K562 (cell line): Measurements from ENCODE around the gene INSR. TPM values are rescaled to one million over a fixed set of nuclear protein-coding genes. Genes with fewer than 3 reads are reported as not detected.

Source experiments
- ATAC-seq: fragments of 200-7000 bp; cut with Tn5 transposase; 3 replicates; pipeline ENCODE4 v1.9.1; 2020; ENCODE audit warnings: moderate library complexity
- BruUV-seq: library from RNA; stranded (reverse); fragments of 400-500 nt; replicated peaks from 2 replicates; lab custom pipeline; 2021; lab: Mats Ljungman, UMichigan
- CTCF ChIA-PET: fragments of 300-600 bp; formaldehyde crosslinking; extraction: SDS; loops from one replicate; lab custom pipeline; 2021; ENCODE audit warnings: low intra/inter-chr PET ratio; lab: Yijun Ruan, JAX
- POLR2A ChIA-PET: fragments of 300-600, 350-650 bp; sonication (Branson Sonifier 250); formaldehyde crosslinking; extraction: SDS; loops from one replicate; lab custom pipeline; 2021; ENCODE audit warnings: antibody characterized with exemption, inconsistent platforms; lab: Yijun Ruan, JAX
- DNase-seq, 4 experiments: peaks; one replicate each; pipeline versions ENCODE4 v3.0.0 to v3.0.0-alpha.2; 2011 to 2018; ENCODE audit warnings: low spot score in 3 of 4, mixed read lengths in 3 of 4; ENCODE audit errors: extremely low read depth in 1 of 4
- FAIRE-seq: peaks from 2 replicates; lab custom pipeline; 2011; peaks lifted over from hg19 to GRCh38; lab: Jason Lieb, UNC
- H2AFZ ChIP-seq: 2 replicates; pipeline ENCODE4 v1.6.0; 2011; ENCODE audit warnings: low read depth, low read length, control low read depth, inconsistent platforms
- H3K27ac ChIP-seq: fragments of 200-600 bp; 3 replicates; pipeline ENCODE4 v1.8.0; 2011; ENCODE audit warnings: low read depth, mild to moderate bottlenecking, control low read depth, inconsistent platforms, low read length, moderate library complexity, mixed read lengths; ENCODE audit errors: extremely low read depth
- H3K27me3 ChIP-seq, 2 experiments: fragments of 300-600 bp in 1 of 2; 2 replicates in 1 of 2; 3 replicates in 1 of 2; pipeline versions ENCODE4 v1.6.0 to v1.8.0; 2011; ENCODE audit warnings: inconsistent platforms in 2 of 2, low read length in 2 of 2, mild to moderate bottlenecking in 1 of 2, mixed read lengths in 1 of 2, moderate library complexity in 1 of 2; ENCODE audit not compliant: control insufficient read depth in 2 of 2, insufficient read depth in 2 of 2
- H3K36me3 ChIP-seq: fragments of 300-600 bp; 3 replicates; pipeline ENCODE4 v1.8.0; 2011; ENCODE audit warnings: mild to moderate bottlenecking, low read length, inconsistent platforms; ENCODE audit not compliant: control insufficient read depth, insufficient read depth
- H3K4me1 ChIP-seq, 2 experiments: fragments of 200-600 bp in 1 of 2; replicated peaks in 1 of 2; 2 replicates in 1 of 2; 3 replicates in 1 of 2; pipeline versions ENCODE4 v1.5.1 to v1.8.0; 2011; ENCODE audit warnings: inconsistent platforms in 2 of 2, low read length in 2 of 2, mild to moderate bottlenecking in 1 of 2, mixed read lengths in 1 of 2, moderate library complexity in 1 of 2; ENCODE audit not compliant: control insufficient read depth in 2 of 2, insufficient read depth in 2 of 2
- H3K4me2 ChIP-seq: 2 replicates; pipeline ENCODE4 v1.6.1; 2011; ENCODE audit warnings: low read length, control low read depth, inconsistent platforms, mixed read lengths; ENCODE audit not compliant: insufficient read depth
- H3K4me3 ChIP-seq: fragments of 200-600 bp; sonication (generic), shearing (Covaris generic); 2 replicates; pipeline ENCODE4 v1.5.1; 2016; ENCODE audit warnings: control low read depth, inconsistent platforms
- H3K79me2 ChIP-seq: fragments of 200-600 bp; 3 replicates; pipeline ENCODE4 v1.8.0; 2011; ENCODE audit warnings: low read length, inconsistent platforms; ENCODE audit not compliant: control insufficient read depth, insufficient read depth
- H3K9ac ChIP-seq, 2 experiments: 2 replicates each; pipeline versions ENCODE4 v1.6.0 to v1.6.1; 2011; ENCODE audit warnings: low read depth in 2 of 2, low read length in 2 of 2, control low read depth in 1 of 2, inconsistent platforms in 1 of 2, mild to moderate bottlenecking in 1 of 2, mixed read lengths in 1 of 2; ENCODE audit not compliant: insufficient read depth in 1 of 2
- H3K9me1 ChIP-seq: one replicate; pipeline ENCODE4 v1.6.0; 2011; ENCODE audit warnings: inconsistent platforms, mild to moderate bottlenecking, low read length, moderate library complexity; ENCODE audit not compliant: control insufficient read depth, insufficient read depth
- H3K9me3 ChIP-seq: replicated peaks from 2 replicates; pipeline ENCODE4 v1.5.1; 2011; ENCODE audit warnings: low read depth, low read length, inconsistent platforms; ENCODE audit not compliant: control insufficient read depth, insufficient read depth
- H4K20me1 ChIP-seq: replicated peaks from 2 replicates; pipeline ENCODE4 v1.6.1; 2011; ENCODE audit warnings: low read length, inconsistent platforms, mixed read lengths; ENCODE audit not compliant: control insufficient read depth, insufficient read depth
- ARHGAP35 ChIP-seq: fragments of 450-650 bp; IDR thresholded peaks from 2 replicates; pipeline ENCODE4 v1.6.1; 2018; ENCODE audit not compliant: partially characterized antibody
- CC2D1A ChIP-seq: fragments of 450-650 bp; IDR thresholded peaks from 2 replicates; pipeline ENCODE4 v1.6.1; 2017; ENCODE audit warnings: mild to moderate bottlenecking
- GABPB2 ChIP-seq: fragments of 250-450 bp; sonication (Bioruptor Pico); conservative IDR thresholded peaks from 2 replicates; pipeline ENCODE4 v1.5.1; 2021; ENCODE audit warnings: mild to moderate bottlenecking
- HNRNPUL1 ChIP-seq: fragments of 200-400 bp; formaldehyde crosslinking; IDR thresholded peaks from 2 replicates; pipeline ENCODE4 v1.6.1; 2017; ENCODE audit warnings: low read length
- MEIS2 ChIP-seq: fragments of 450-650 bp; IDR thresholded peaks from 2 replicates; pipeline ENCODE4 v1.6.1; 2014; ENCODE audit warnings: mild to moderate bottlenecking; ENCODE audit not compliant: partially characterized antibody
- MYNN ChIP-seq, 2 experiments: sonication (generic); formaldehyde crosslinking in 1 of 2; IDR thresholded peaks; 2 replicates each; pipeline versions ENCODE4 v1.5.0 to v1.6.1; 2016 to 2020; ENCODE audit warnings: antibody characterized with exemption in 1 of 2, missing genetic modification reagents in 1 of 2
- NFIC ChIP-seq: fragments of 450-650 bp; IDR thresholded peaks from 2 replicates; pipeline ENCODE4 v1.6.1; 2017; ENCODE audit warnings: mild to moderate bottlenecking, inconsistent platforms
- NFIX ChIP-seq: fragments of 250-450 bp; sonication (Bioruptor Pico); IDR thresholded peaks from 2 replicates; pipeline ENCODE4 v1.4.0; 2020; ENCODE audit warnings: low read depth, mild to moderate bottlenecking, moderate library complexity
- NR4A1 ChIP-seq, 2 experiments: fragments of 250-450 bp in 1 of 2; fragments of 450-650 bp in 1 of 2; sonication (Bioruptor Pico) in 1 of 2; IDR thresholded peaks; 2 replicates each; pipeline versions ENCODE4 v1.4.0 to v1.6.1; 2016 to 2020; ENCODE audit warnings: mild to moderate bottlenecking in 2 of 2, missing compliant biosample characterization in 1 of 2, missing genetic modification characterization in 1 of 2, moderate library complexity in 1 of 2
- OTX1 ChIP-seq: fragments of 450-650 bp; formaldehyde crosslinking; IDR thresholded peaks from 2 replicates; pipeline ENCODE4 v1.4.0; 2022; ENCODE audit warnings: mild to moderate bottlenecking
- PATZ1 ChIP-seq: fragments of 250-450 bp; sonication (Bioruptor Pico); IDR thresholded peaks from 2 replicates; pipeline ENCODE4 v1.5.0; 2020; ENCODE audit warnings: mild to moderate bottlenecking, borderline replicate concordance
- SRSF9 ChIP-seq: fragments of 200-400 bp; formaldehyde crosslinking; IDR thresholded peaks from 2 replicates; pipeline ENCODE4 v1.6.1; 2017; ENCODE audit warnings: low read depth, low read length, borderline replicate concordance
- THAP7 ChIP-seq: fragments of 250-450 bp; sonication (Bioruptor Pico); IDR thresholded peaks from 2 replicates; pipeline ENCODE4 v1.5.0; 2021
- ZBED1 ChIP-seq: IDR thresholded peaks from 2 replicates; pipeline ENCODE4 v1.6.1; 2014
- ZFP91 ChIP-seq: sonication (generic); formaldehyde crosslinking; IDR thresholded peaks from 2 replicates; pipeline ENCODE4 v1.8.0; 2022; ENCODE audit warnings: mild to moderate bottlenecking, missing genetic modification reagents
- ZKSCAN8 ChIP-seq: fragments of 200-800 bp; sonication (Bioruptor generic); IDR thresholded peaks from 2 replicates; pipeline ENCODE4 v1.6.1; 2016; ENCODE audit warnings: missing genetic modification characterization, missing compliant biosample characterization
- ZNF175 ChIP-seq: fragments of 200-800 bp; sonication (Bioruptor generic); IDR thresholded peaks from 2 replicates; pipeline ENCODE4 v1.6.1; 2016; ENCODE audit warnings: low read depth, mild to moderate bottlenecking, missing genetic modification characterization, missing compliant biosample characterization
- ZNF408 ChIP-seq: fragments of 250-450 bp; sonication (Bioruptor Pico); IDR thresholded peaks from 2 replicates; pipeline ENCODE4 v1.4.0; 2020; ENCODE audit warnings: low read depth, mild to moderate bottlenecking, moderate library complexity
- ZNF695 ChIP-seq: fragments of 450-650 bp; formaldehyde crosslinking; IDR thresholded peaks from 2 replicates; pipeline ENCODE4 v1.4.0; 2020; ENCODE audit warnings: mild to moderate bottlenecking, moderate library complexity
- WGBS: fragments of 100-300 bp; shearing (Covaris generic); methylation state at CpG from one replicate; pipeline ENCODE4 v1.1.6; 2016; ENCODE audit warnings: low coverage, mixed read lengths; ENCODE audit not compliant: insufficient coverage; ENCODE audit errors: missing lambda C conversion rate; 5-methylcytosine and 5-hydroxymethylcytosine counted together
- in situ Hi-C: fragments of 300-500 bp; cut with MboI; formaldehyde crosslinking; loops from 4 replicates; pipeline ENCODE4 v1.15.0; 2018; ENCODE audit warnings: inconsistent platforms, mixed read lengths
- intact Hi-C: fragments of 100-400 bp; cut with micrococcal nuclease; formaldehyde crosslinking; loops from 2 replicates; pipeline ENCODE4 v1.14.2; 2022
- polyA plus RNA-seq, 8 experiments: library from polyadenylated mRNA; depleted of rRNA in 4 of 8; stranded (reverse) in 5 of 8; unstranded in 3 of 8; fragments of >200 nt; fragmentation: Nextera tagmentation in 2 of 8; fragmentation: Illumina TruSeq in 1 of 8; extraction: Ambion mirVana in 2 of 8; extraction: Trizol in 1 of 8; gene quantifications; 2 replicates each; pipeline versions ENCODE4 v1.2.1 to v1.2.3, GENCODE V29; 2011 to 2014; ENCODE audit warnings: inconsistent platforms in 1 of 8, missing spikeins in 1 of 8
- total RNA-seq, 7 experiments: library from RNA; depleted of rRNA in 6 of 7; stranded (reverse); fragments of >200 nt in 6 of 7; fragmentation: Illumina TruSeq in 2 of 7; extraction: Trizol in 2 of 7; gene quantifications; 2 replicates each; pipeline versions ENCODE4 v1.2.1 to v1.2.3, GENCODE V29; 2011 to 2021; ENCODE audit warnings: low replicate concordance in 1 of 7

INSR gene
- total and polyA plus RNA-seq, 9 of the 15 experiments (the other 6 are each of a cell fraction or from before 2014, with no cell fraction given): 0.04 to 0.88 (median 0.41) TPM

- WGBS: 0% methylated on average over 1 of the region's 1 CpG
- BruUV-seq: no TSS peak
- H2AFZ ChIP-seq: no peak overlapping the region
- H3K79me2 ChIP-seq: no peaks in the 10 kb centered on the region
- no peak overlapping the region for H3K9ac ChIP-seq
- peaks cover 4% of the 10 kb centered on the region; the same call in 1 of the 2 replicates for H4K20me1 ChIP-seq
- H3K4me2 ChIP-seq: no peak overlapping the region
- intact Hi-C loops: no loop called here
- no peak overlapping the region for H3K4me3 ChIP-seq
- H3K27ac ChIP-seq: no peak overlapping the region
- H3K9me3 ChIP-seq: no peaks in the 10 kb centered on the region
- H3K9me1 ChIP-seq: no peaks in the 10 kb centered on the region
- peak; percentile 65; the same call in 1 of the 2 replicates for TF ChIP-seq ZKSCAN8 (CRISPR knock-in tag)
- no peak for TF ChIP-seq ZNF175 (CRISPR knock-in tag)
- TF ChIP-seq HNRNPUL1: no peak
- TF ChIP-seq MEIS2: no peak
- TF ChIP-seq NFIX (CRISPR knock-in tag): peak; percentile 20; the same call in 1 of the 2 replicates
- no peak for TF ChIP-seq ZFP91 (CRISPR knock-in tag)
- no peak for TF ChIP-seq NR4A1 (CRISPR knock-in tag; IDR thresholded peaks at IDR 0.05)
- TF ChIP-seq NR4A1 (tag; IDR thresholded peaks at IDR 0.05): no peak
- TF ChIP-seq NFIC: peak; percentile 81
- TF ChIP-seq ARHGAP35: no peak
- no peak for TF ChIP-seq OTX1 (CRISPR knock-in tag)
- TF ChIP-seq GABPB2 (CRISPR knock-in tag): no peak
- TF ChIP-seq PATZ1 (CRISPR knock-in tag): no peak
- TF ChIP-seq ZNF408 (CRISPR knock-in tag): no peak
- no peak for TF ChIP-seq ZNF695 (CRISPR knock-in tag)
- TF ChIP-seq CC2D1A: no peak
- TF ChIP-seq THAP7 (CRISPR knock-in tag): no peak
- no peak for TF ChIP-seq SRSF9
- TF ChIP-seq ZBED1: no peak
- TF ChIP-seq MYNN (IDR thresholded peaks at IDR 0.05): no peak
- no peak for TF ChIP-seq MYNN (CRISPR knock-in tag; IDR thresholded peaks at IDR 0.05)
- TF ChIP-seq, all 486 proteins: peak for 3
- no peaks in the 10 kb centered on the region for H3K4me1 ChIP-seq
- peaks cover 0 to 23% of the 10 kb centered on the region in 2 experiments; a peak in 2 of 5 replicates for H3K27me3 ChIP-seq
- no peaks in the 10 kb centered on the region for H3K36me3 ChIP-seq
- CTCF ChIA-PET: no interaction called here
- ATAC-seq (no peak), FAIRE-seq (no peak), DNase-seq (no peak)
- POLR2A ChIA-PET: no interaction called here
- in situ Hi-C loops: no loop called here
Observed at GRCh38 chr19:7223429-7223828, 70.8 kb downstream of the INSR start.
